ENCODE results near the gene PNKD.

DNA sequence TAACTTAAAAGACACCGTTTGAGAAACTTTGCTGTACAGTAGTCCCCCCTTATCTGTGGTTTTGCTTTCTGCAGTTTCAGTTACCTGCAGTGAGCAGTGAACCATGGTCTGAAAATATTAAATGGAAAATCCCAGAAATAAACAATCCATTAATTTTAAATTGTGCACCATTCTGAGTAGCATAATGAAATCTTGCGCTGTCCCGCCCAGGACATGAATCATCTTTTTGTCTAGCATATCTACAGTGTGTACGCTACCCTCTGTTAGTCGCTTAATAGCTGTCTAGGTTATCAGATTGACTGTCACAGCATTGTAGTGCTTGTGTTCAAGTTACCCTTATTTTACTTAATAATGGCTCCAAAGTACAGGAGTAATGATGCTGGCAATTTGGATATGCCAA lies 47.3 kb upstream of the PNKD start:
- TF ChIP-seq, protein P1, sequence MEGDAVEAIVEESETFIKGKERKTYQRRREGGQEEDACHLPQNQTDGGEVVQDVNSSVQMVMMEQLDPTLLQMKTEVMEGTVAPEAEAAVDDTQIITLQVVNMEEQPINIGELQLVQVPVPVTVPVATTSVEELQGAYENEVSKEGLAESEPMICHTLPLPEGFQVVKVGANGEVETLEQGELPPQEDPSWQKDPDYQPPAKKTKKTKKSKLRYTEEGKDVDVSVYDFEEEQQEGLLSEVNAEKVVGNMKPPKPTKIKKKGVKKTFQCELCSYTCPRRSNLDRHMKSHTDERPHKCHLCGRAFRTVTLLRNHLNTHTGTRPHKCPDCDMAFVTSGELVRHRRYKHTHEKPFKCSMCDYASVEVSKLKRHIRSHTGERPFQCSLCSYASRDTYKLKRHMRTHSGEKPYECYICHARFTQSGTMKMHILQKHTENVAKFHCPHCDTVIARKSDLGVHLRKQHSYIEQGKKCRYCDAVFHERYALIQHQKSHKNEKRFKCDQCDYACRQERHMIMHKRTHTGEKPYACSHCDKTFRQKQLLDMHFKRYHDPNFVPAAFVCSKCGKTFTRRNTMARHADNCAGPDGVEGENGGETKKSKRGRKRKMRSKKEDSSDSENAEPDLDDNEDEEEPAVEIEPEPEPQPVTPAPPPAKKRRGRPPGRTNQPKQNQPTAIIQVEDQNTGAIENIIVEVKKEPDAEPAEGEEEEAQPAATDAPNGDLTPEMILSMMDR (IDR thresholded peaks at IDR 0.05) = no peak
- TF ChIP-seq POLR2A (IDR thresholded peaks at IDR 0.05) = no peak
